Dedifferentiated amniotic fluid mesenchymal stem cell (primary cell): ENCODE measurements around the gene TLK2.
A peak's percentile ranks its signal among the peaks of the same experiment; 100 is the strongest.
"Not testable (repeated sequence)": the region's sequence is repeated elsewhere in the genome, so short reads cannot be mapped to it uniquely, and the experiment has no call there.

Experiments used
- DNase-seq: peaks from one replicate; pipeline ENCODE4 v3.0.0-alpha.2; 2016; ENCODE audit errors: extremely low spot score

TLK2 gene

GRCh38 chr17:62482553-62482952 is 3.9 kb downstream of the TLK2 start:
- DNase-seq = not testable (repeated sequence)

- not testable (repeated sequence) for DNase-seq
Measured at GRCh38 chr17:62490990-62491389, 12.4 kb downstream of the TLK2 start.

GRCh38 chr17:62493049-62493655 is 14.5 kb downstream of the TLK2 start:
- DNase-seq = not testable (repeated sequence)

- not testable (repeated sequence) for DNase-seq
Measured at GRCh38 chr17:62494073-62494472, 15.4 kb downstream of the TLK2 start.

- not testable (repeated sequence) for DNase-seq
Measured at GRCh38 chr17:62496344-62496743, 17.7 kb downstream of the TLK2 start.

- not testable (repeated sequence) for DNase-seq
Measured at GRCh38 chr17:62498796-62499195, 20.2 kb downstream of the TLK2 start.

GRCh38 chr17:62500463-62500862 is 21.8 kb downstream of the TLK2 start:
- not testable (repeated sequence) for DNase-seq

- not testable (repeated sequence) for DNase-seq
Measured at GRCh38 chr17:62504857-62505256, 26.2 kb downstream of the TLK2 start.

- not testable (repeated sequence) for DNase-seq
Measured at GRCh38 chr17:62507191-62507836, 28.7 kb downstream of the TLK2 start.

- not testable (repeated sequence) for DNase-seq
Measured at GRCh38 chr17:62510247-62510819, 31.7 kb downstream of the TLK2 start.

GRCh38 chr17:62511014-62511413 is 32.4 kb downstream of the TLK2 start:
- DNase-seq = not testable (repeated sequence)

- DNase-seq = not testable (repeated sequence)
Measured at GRCh38 chr17:62516376-62516775, 37.8 kb downstream of the TLK2 start.

- DNase-seq = not testable (repeated sequence)
Measured at GRCh38 chr17:62521295-62521694, 42.7 kb downstream of the TLK2 start.

GRCh38 chr17:62524077-62524476 is 45.5 kb downstream of the TLK2 start:
- not testable (repeated sequence) for DNase-seq

GRCh38 chr17:62525317-62525716 is 46.7 kb downstream of the TLK2 start:
- DNase-seq = not testable (repeated sequence)

GRCh38 chr17:62530936-62531335 is 52.3 kb downstream of the TLK2 start:
- not testable (repeated sequence) for DNase-seq

- DNase-seq = not testable (repeated sequence)
Measured at GRCh38 chr17:62536557-62536956, 57.9 kb downstream of the TLK2 start.

GRCh38 chr17:62541073-62541472 is 62.4 kb downstream of the TLK2 start:
- not testable (repeated sequence) for DNase-seq

- DNase-seq = not testable (repeated sequence)
Measured at GRCh38 chr17:62543278-62543775, 64.7 kb downstream of the TLK2 start.

- not testable (repeated sequence) for DNase-seq
Measured at GRCh38 chr17:62546066-62546465, 67.4 kb downstream of the TLK2 start.

GRCh38 chr17:62552851-62553659 is 74.4 kb downstream of the TLK2 start:
- DNase-seq = peak; percentile 72

GRCh38 chr17:62557532-62557931 is 78.9 kb downstream of the TLK2 start:
- DNase-seq = not testable (repeated sequence)
